Stimulated activated naive B cell treated with anti-CD40 and anti-IgM and Interleukin-4, amounts not matched to agents 10 μg/mL and 1 μg/mL and 100 μg/mL, for 72 hours (primary cell): ENCODE results near the gene COL1A2.

Experiments used
- ATAC-seq, 2 donors: fragments of 150-1000 bp; cut with Tn5 transposase; replicated peaks; 2 replicates each; pipeline ENCODE4 v1.10.0; 2021; ENCODE audit warnings: moderate library complexity in 1 of 2
- DNase-seq: peaks from one replicate; pipeline ENCODE4 v3.0.0; 2021
- H3K27ac Mint-ChIP-seq: one replicate; pipeline ENCODE4 v1.8.0; 2022; ENCODE audit warnings: mild to moderate bottlenecking, mixed read lengths
- H3K27me3 Mint-ChIP-seq, 2 donors: one replicate each; pipeline ENCODE4 v1.8.0; 2022; ENCODE audit warnings: mixed read lengths in 2 of 2
- H3K36me3 Mint-ChIP-seq, 2 donors: one replicate each; pipeline ENCODE4 v1.8.0; 2022; ENCODE audit warnings: mixed read lengths in 2 of 2, mild to moderate bottlenecking in 1 of 2
- H3K4me1 Mint-ChIP-seq, 2 donors: one replicate each; pipeline ENCODE4 v1.8.0; 2022; ENCODE audit warnings: mixed read lengths in 2 of 2, mild to moderate bottlenecking in 1 of 2
- H3K4me3 Mint-ChIP-seq, 2 donors: one replicate each; pipeline ENCODE4 v1.8.0; 2022; ENCODE audit warnings: mild to moderate bottlenecking in 2 of 2, mixed read lengths in 2 of 2, moderate library complexity in 1 of 2
- H3K9me3 Mint-ChIP-seq, 2 donors: one replicate each; pipeline ENCODE4 v1.8.0; 2022; ENCODE audit warnings: mixed read lengths in 2 of 2, mild to moderate bottlenecking in 1 of 2

Gene COL1A2

DNA sequence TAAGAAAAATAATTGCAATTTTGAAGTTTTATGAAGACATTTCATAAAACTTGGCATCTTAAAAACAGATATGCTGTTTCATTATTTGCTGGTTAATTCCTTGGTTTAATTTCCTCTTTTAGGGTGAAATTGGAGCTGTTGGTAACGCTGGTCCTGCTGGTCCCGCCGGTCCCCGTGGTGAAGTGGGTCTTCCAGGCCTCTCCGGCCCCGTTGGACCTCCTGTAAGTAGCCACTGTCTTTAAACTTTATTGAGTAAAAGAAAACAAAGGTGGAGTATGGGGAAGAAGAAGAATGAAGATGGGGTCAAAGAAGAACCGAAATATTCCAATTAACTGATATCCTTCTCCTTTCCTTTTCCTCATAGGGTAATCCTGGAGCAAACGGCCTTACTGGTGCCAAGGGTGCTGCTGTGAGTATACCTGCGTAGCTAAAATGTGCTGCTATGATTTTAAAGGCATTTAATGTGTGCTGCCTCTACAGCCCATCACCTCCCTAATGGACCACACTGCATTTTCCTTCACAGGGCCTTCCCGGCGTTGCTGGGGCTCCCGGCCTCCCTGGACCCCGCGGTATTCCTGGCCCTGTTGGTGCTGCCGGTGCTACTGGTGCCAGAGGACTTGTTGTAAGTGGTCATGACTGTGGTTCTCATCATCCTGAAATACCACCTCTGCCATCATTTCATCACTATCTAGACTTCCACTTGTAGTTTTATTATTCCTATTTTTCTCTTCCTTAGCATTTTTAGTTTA is 14.7 kb downstream of the COL1A2 start:
- DNase-seq = no peak
- ATAC-seq = no peak
- peaks cover 8% of the 10 kb centered on the region in 2 donors for H3K4me1 Mint-ChIP-seq

DNA sequence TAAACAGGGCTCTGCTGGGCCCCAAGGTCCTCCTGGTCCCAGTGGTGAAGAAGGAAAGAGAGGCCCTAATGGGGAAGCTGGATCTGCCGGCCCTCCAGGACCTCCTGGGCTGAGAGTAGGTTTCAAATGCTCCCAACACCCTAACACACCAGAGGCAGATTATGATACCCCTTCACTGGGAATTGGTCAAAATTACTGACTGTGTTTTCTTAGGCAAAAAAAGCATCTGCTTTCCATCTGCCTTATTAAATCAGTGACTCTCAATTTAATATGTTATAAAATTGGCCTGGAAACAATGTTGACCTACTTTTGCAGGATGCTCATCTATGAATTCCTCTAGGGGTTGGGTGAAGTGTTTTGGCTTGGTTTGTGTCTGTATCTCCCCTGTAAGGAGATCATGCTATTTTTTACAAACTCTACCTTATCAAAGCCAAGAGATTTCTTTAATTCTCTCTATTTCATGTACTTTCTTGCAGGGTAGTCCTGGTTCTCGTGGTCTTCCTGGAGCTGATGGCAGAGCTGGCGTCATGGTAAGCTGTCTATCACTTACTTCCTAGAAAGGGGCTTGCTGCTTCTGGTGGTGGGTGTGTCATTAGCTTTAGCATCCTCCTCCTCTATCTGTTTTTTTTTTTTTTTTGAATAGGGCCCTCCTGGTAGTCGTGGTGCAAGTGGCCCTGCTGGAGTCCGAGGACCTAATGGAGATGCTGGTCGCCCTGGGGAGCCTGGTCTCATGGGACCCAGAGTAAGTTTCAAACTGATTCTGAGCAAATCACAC is 15.9 kb downstream of the COL1A2 start:
- H3K4me1 Mint-ChIP-seq = peaks cover 8% of the 10 kb centered on the region in 2 donors

More for the DNA sequence above, 14.7 kb downstream of the COL1A2 start:
- no peak overlapping the region for H3K27ac Mint-ChIP-seq
- H3K9me3 Mint-ChIP-seq = no peaks in the 10 kb centered on the region
- no peak overlapping the region for H3K4me3 Mint-ChIP-seq
- H3K27me3 Mint-ChIP-seq = peaks cover 0 to 7% of the 10 kb centered on the region in 2 donors
- H3K36me3 Mint-ChIP-seq = no peaks in the 10 kb centered on the region

DNA sequence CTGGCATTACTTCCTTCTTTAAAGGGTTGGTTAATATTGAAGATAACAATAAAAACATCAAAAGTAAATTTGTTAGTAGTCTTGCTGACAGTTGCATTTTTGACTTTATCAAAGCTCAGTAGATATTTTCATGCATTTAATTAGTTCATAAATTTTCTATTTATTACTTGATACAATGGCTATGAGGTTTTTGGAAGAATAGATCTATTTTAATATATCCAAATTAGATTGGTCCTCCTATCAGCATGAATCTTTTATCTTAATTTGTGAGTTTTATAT is 16.4 kb downstream of the COL1A2 start:
- peaks cover 8% of the 10 kb centered on the region in 2 donors for H3K4me1 Mint-ChIP-seq
- H3K27me3 Mint-ChIP-seq = peaks cover 0 to 4% of the 10 kb centered on the region in 2 donors
- DNase-seq = no peak
- no peaks in the 10 kb centered on the region for H3K36me3 Mint-ChIP-seq
- H3K9me3 Mint-ChIP-seq = no peaks in the 10 kb centered on the region
- H3K27ac Mint-ChIP-seq = no peak overlapping the region
- no peak for ATAC-seq
- peak overlapping the region in 1 of 2 donors; percentile 14 for H3K4me3 Mint-ChIP-seq

More for the DNA sequence above, 15.9 kb downstream of the COL1A2 start:
- H3K9me3 Mint-ChIP-seq = no peaks in the 10 kb centered on the region
- H3K4me3 Mint-ChIP-seq = peak overlapping the region in 1 of 2 donors; percentile 14
- no peak overlapping the region for H3K27ac Mint-ChIP-seq
- DNase-seq = no peak
- ATAC-seq = peak; percentile 69 to 78
- no peaks in the 10 kb centered on the region for H3K36me3 Mint-ChIP-seq
- H3K27me3 Mint-ChIP-seq = peaks cover 0 to 7% of the 10 kb centered on the region in 2 donors

DNA sequence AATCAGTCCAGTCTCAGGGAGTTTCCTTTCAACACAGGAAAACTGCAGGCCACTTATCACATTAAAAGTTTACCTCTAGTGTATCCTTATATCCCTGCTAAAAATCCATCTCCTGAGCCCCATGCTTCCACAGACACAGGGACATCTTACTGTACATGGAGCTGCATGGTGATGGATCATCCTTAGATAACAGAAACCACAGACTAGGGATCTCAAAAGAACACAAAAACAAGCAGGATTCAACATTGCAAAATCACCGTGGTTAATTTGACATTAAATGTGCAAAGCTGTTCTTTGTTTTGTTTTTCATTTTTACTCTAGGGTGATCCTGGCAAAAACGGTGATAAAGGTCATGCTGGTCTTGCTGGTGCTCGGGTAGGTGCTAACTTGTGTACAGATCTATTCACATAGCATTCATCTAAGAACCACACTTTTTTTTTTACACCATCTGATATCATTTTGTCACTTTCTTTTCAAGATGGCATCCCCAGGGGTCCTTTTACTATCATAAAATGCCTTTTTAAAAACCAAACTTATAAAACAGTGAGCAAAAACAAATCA is 18.1 kb downstream of the COL1A2 start:
- H3K4me1 Mint-ChIP-seq = peaks cover 8% of the 10 kb centered on the region in 2 donors
- ATAC-seq (peak; percentile 38 to 77), DNase-seq (no peak)
- H3K9me3 Mint-ChIP-seq = no peaks in the 10 kb centered on the region
- no peak overlapping the region for H3K27ac Mint-ChIP-seq
- no peaks in the 10 kb centered on the region for H3K36me3 Mint-ChIP-seq
- no peak overlapping the region for H3K4me3 Mint-ChIP-seq
- peaks cover 0 to 10% of the 10 kb centered on the region in 2 donors for H3K27me3 Mint-ChIP-seq

DNA sequence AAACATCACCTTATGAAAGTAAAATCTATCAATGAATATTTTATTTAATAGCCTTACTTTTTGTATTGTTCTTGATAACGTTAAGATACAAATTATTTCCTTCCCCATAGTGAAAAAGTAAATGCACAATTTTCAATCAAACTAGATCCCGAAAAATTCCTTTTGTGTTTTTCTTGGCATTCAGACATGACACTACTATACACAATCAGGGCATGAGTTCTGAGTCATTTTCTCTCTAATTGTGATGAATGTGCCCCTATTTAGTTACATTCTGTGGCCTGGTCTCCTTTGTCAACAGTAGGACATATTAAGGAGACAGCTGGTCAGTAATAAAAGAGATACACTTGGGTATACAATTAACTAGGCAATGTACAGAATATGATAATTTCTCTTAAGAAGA is 19.8 kb downstream of the COL1A2 start:
- peaks cover 0 to 11% of the 10 kb centered on the region in 2 donors for H3K27me3 Mint-ChIP-seq
- H3K27ac Mint-ChIP-seq = peak overlapping the region; percentile 33
- H3K36me3 Mint-ChIP-seq = no peaks in the 10 kb centered on the region
- no peaks in the 10 kb centered on the region for H3K9me3 Mint-ChIP-seq
- H3K4me1 Mint-ChIP-seq = peaks cover 8% of the 10 kb centered on the region in 2 donors
- no peak overlapping the region for H3K4me3 Mint-ChIP-seq
- DNase-seq (no peak), ATAC-seq (no peak)

DNA sequence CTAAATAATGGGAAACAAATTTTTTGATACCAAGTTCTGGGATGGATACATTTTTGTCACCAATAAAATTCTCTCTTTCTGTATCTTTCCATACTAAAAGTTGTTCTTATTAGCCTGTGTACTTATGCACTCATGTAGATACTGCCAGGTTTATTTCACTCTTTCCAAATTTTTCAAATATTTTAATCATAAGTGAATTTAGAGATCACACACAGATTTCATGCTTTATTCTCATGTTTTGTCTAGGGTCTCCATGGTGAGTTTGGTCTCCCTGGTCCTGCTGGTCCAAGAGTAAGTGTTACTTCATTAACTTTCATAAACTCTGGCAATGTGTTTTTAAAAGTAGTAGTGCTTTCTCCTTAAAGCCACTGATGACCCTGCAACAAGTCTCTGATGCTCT is 20.3 kb downstream of the COL1A2 start:
- Mint-ChIP-seq H3K9me3 (no peaks in the 10 kb centered on the region), H3K4me3 (no peak overlapping the region), H3K36me3 (no peaks in the 10 kb centered on the region), H3K27me3 (peaks cover 0 to 16% of the 10 kb centered on the region in 2 donors), H3K4me1 (peaks cover 8% of the 10 kb centered on the region in 2 donors), H3K27ac (no peak overlapping the region)
- DNase-seq (no peak), ATAC-seq (no peak)

DNA sequence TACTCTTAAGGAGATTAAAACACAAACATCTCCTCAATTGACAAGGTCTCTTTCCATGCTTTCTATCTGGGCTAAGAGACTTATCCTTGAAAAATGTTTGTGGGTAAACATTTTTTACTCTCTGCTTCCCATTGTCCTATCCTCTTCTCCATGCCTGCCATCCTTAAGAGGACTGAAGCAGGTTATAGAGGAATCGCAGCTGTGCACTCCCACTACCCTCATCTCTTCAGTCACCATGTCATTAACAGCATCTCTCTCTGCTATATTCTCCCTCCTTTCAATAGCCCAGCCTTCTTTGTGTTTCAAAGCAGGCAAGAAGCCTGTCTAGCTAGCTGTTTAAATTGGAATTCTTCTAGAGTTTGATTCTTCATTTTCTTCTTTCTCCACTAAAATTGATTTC is 22.6 kb downstream of the COL1A2 start:
- Mint-ChIP-seq H3K9me3 (no peaks in the 10 kb centered on the region), H3K4me3 (no peak overlapping the region), H3K4me1 (peaks cover 0 to 4% of the 10 kb centered on the region in 2 donors), H3K27ac (no peak overlapping the region), H3K27me3 (peaks cover 0 to 19% of the 10 kb centered on the region in 2 donors), H3K36me3 (peaks cover 0 to 3% of the 10 kb centered on the region in 2 donors)
- no peak for ATAC-seq
- no peak for DNase-seq

DNA sequence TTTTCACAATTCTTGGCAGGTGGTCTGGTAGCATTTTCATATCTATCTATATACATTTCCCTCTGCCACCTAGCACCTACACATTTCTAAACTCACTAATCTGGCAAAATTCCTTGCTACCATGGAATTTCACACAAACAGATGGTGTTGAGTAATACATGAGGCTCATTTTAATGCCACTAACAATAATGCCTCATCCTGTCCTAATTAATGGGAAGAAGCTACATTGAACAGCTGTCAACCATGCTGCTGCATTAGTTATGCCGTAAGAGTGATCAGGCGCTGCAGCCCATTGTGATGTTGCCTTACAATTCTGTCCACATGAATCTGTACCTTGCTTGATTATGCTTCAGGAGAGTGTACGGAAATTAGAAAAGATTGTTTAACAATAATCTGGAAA is 23.2 kb downstream of the COL1A2 start:
- H3K27ac Mint-ChIP-seq = no peak overlapping the region
- H3K27me3 Mint-ChIP-seq = peaks cover 0 to 22% of the 10 kb centered on the region in 2 donors
- DNase-seq (no peak), ATAC-seq (no peak)
- H3K4me3 Mint-ChIP-seq = no peak overlapping the region
- H3K9me3 Mint-ChIP-seq = no peaks in the 10 kb centered on the region
- peaks cover 0 to 3% of the 10 kb centered on the region in 2 donors for H3K36me3 Mint-ChIP-seq
- peaks cover 0 to 3% of the 10 kb centered on the region in 2 donors for H3K4me1 Mint-ChIP-seq

DNA sequence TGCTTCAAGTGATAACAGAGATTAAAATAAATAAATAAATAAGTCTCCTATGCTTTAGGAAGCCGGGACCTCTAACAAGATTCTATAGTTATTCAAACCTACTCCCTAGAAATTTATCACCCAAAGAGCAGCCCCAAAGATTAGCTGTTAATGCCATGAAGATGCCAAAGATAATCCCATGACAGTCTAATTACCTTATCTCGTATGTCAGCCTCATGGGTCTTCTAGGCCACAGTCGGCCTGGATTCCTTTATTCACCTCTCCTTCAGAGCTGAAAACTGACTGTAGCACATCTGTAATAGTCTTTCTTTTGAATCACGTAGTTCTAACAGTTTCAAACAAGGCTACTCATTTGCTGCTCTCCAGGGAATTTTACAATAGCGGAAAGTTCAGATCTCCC is 24.2 kb downstream of the COL1A2 start:
- Mint-ChIP-seq H3K27ac (no peak overlapping the region), H3K4me3 (no peak overlapping the region), H3K9me3 (no peaks in the 10 kb centered on the region), H3K4me1 (no peaks in the 10 kb centered on the region), H3K27me3 (peaks cover 0 to 22% of the 10 kb centered on the region in 2 donors), H3K36me3 (peaks cover 0 to 3% of the 10 kb centered on the region in 2 donors)
- ATAC-seq = no peak
- no peak for DNase-seq

DNA sequence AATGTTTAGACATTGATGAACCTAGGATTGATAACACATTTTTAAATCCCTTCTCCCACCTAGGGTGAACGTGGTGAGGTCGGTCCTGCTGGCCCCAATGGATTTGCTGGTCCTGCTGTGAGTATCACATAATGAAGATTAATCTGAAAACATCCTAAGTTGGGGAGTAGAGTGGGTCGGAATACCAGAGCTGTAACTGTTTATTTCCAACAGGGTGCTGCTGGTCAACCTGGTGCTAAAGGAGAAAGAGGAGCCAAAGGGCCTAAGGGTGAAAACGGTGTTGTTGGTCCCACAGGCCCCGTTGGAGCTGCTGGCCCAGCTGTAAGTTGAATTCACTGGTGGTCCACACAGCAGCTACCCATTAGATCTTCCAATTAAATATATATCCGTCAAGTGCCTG is 25.6 kb downstream of the COL1A2 start:
- Mint-ChIP-seq H3K9me3 (no peaks in the 10 kb centered on the region), H3K27ac (no peak overlapping the region), H3K4me3 (no peak overlapping the region), H3K27me3 (peaks cover 0 to 22% of the 10 kb centered on the region in 2 donors), H3K4me1 (no peaks in the 10 kb centered on the region), H3K36me3 (peaks cover 0 to 3% of the 10 kb centered on the region in 2 donors)
- no peak for DNase-seq
- ATAC-seq = no peak

DNA sequence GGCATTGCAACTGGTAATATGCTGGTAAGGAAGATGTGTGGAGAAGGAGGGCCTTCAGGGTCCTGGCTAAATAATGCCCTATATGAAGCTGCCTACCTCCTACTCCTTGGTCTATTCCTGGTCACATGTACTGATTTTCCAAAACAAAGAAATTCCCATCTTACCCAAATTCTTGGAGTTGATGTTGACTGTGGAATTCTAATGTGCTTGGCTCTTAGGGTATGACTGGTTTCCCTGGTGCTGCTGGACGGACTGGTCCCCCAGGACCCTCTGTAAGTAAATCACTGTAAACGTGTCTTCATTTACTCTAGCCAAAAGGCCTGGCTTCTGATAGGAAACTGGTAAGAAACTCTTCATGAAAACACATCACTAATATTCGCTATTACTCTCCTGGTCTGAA is 27.0 kb downstream of the COL1A2 start:
- no peak overlapping the region for H3K27ac Mint-ChIP-seq
- DNase-seq = no peak

DNA sequence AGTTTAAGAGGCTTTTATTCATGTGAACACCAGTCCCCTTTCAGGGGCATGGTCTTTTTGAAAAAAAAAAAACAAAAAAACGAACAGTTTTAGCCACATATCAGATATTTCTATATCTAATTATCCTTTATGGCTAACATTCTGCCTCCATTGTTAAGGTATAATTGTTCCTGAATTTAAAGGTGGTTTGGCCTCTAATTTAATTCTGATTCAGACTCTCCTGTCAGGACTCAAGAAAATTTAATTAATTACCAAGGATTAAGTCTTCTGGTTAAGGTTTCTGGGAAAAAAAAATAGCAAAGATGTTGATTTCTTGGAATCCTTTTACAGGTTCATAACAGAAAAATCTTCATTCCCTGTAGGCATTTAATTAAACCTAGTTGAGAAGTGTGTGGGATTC is 27.4 kb downstream of the COL1A2 start:
- ATAC-seq (no peak), DNase-seq (no peak)
- Mint-ChIP-seq H3K27me3 (peaks cover 0 to 22% of the 10 kb centered on the region in 2 donors), H3K4me3 (no peak overlapping the region), H3K4me1 (no peaks in the 10 kb centered on the region), H3K36me3 (peaks cover 0 to 3% of the 10 kb centered on the region in 2 donors), H3K27ac (no peak overlapping the region), H3K9me3 (no peaks in the 10 kb centered on the region)

More for the DNA sequence above, 27.0 kb downstream of the COL1A2 start:
- no peaks in the 10 kb centered on the region for H3K9me3 Mint-ChIP-seq
- H3K27me3 Mint-ChIP-seq = peaks cover 0 to 22% of the 10 kb centered on the region in 2 donors
- ATAC-seq = no peak
- H3K4me3 Mint-ChIP-seq = no peak overlapping the region
- peaks cover 0 to 3% of the 10 kb centered on the region in 2 donors for H3K36me3 Mint-ChIP-seq
- no peaks in the 10 kb centered on the region for H3K4me1 Mint-ChIP-seq

DNA sequence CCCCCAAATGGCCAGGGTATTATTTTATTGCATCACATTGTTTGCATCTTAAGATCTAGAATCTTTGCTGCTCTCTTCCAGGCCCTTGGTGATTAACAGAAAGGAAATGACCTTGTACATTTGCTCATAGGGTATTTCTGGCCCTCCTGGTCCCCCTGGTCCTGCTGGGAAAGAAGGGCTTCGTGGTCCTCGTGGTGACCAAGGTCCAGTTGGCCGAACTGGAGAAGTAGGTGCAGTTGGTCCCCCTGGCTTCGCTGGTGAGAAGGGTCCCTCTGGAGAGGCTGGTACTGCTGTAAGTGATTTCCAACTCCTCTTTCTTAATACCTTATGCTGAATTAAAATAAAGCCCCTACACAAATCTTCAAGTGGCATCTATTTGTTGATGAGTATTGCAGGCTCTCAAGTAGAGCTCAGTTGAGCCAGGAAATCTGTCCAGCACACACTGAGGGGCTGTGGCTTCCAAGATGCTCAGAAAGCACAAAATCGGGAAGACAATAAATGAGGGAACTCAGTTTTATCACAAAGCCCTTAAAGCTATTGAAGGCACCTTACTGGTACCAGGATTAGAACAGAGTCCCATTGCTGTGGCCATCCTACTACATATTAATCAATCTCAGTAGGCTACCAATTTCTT is 28.2 kb downstream of the COL1A2 start:
- Mint-ChIP-seq H3K27me3 (peaks cover 0 to 16% of the 10 kb centered on the region in 2 donors), H3K36me3 (peaks cover 0 to 3% of the 10 kb centered on the region in 2 donors), H3K4me1 (no peaks in the 10 kb centered on the region), H3K4me3 (no peak overlapping the region), H3K9me3 (no peaks in the 10 kb centered on the region), H3K27ac (no peak overlapping the region)
- no peak for DNase-seq
- no peak for ATAC-seq
